ACHN (cell line): ENCODE data around the gene CEP19.
A peak's percentile ranks its signal among the peaks of the same experiment; 100 is the strongest.
"Not testable (repeated sequence)": the region's sequence is repeated elsewhere in the genome, so short reads cannot be mapped to it uniquely, and the experiment has no call there.

Source experiments
- DNase-seq: peaks from one replicate; pipeline ENCODE4 v3.0.0-alpha.2; 2015
- in situ Hi-C: cut with HindIII; loops from 2 replicates; pipeline ENCODE4 v1.10.0; 2017; ENCODE audit warnings: low sequenced_read_pairs, low pct_ligation_motif_present, low pct_unique_long_range_greater_than_20kb

CEP19 gene

DNA sequence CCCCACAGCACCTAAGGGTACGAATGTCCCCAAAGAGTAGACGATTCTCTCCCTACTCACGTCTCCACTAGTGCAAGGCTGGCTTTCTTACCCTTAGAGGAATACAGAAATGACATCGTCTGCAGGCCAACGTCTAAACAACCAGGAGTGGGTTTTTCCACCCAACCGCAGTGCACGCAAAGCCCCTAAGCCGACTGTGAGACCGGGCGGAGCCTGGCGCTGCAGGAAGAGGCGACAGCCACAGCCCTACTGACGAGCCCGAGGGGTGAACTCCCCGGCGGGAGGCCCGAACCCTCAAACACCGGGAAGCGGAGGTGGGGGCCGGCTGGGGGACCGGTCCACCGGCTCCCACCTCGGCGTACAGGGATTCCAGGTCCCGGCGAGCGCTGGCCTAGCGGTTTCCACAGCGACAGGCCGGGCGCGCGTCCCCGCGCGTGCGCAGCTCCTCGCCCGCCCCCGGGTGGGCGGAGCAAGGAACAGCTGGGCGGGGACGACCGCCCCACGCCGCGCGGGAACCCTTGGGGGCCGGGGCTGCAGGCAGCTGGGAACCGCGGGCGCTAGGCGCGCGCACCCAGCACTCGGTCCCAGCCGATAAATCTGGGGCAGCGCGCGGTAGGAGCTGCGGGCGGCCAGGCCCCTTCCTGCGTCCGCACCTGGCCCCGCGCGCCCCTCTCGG, at the start of gene CEP19, which contains the start of gene PIGX:
Gene CEP19, minus strand, starts transcription at position 413 of the 676 bp plus-strand sequence. CDS start 3,593 bp downstream, outside the sequence.
Gene PIGX, plus strand, starts transcription at position 540 of the 676 bp plus-strand sequence.
- peak; percentile 82 for DNase-seq
- in situ Hi-C loops = no loop called here

GRCh38 chr3:196757876-196758739, 46.1 kb upstream of the CEP19 start:
- peak; percentile 78 for DNase-seq
- in situ Hi-C loops = no loop called here

DNA sequence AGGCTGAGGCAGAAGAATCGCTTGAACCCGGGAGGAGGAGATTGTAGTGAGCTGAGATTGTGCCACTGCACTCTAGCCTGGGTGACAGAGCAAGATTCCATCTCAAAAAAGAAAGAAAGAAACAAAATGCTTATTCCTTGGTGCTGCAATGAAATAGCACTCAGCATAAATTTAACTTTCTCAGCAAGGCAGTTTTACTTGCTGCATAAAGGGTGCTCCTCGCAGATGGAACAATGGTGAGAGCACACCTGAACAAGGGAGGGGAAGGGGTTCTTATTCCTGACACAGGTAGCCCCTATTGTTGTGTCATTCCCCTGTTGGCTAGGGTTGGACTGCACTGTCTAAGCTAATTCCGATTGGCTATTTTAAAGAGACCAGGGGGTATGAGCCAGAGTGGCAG, 44.7 kb upstream of the CEP19 start:
- DNase-seq = no peak
- in situ Hi-C loops = no loop called here

- in situ Hi-C loops = no loop called here
- DNase-seq = no peak
Measured at GRCh38 chr3:196754091-196754981, 42.3 kb upstream of the CEP19 start.

DNA sequence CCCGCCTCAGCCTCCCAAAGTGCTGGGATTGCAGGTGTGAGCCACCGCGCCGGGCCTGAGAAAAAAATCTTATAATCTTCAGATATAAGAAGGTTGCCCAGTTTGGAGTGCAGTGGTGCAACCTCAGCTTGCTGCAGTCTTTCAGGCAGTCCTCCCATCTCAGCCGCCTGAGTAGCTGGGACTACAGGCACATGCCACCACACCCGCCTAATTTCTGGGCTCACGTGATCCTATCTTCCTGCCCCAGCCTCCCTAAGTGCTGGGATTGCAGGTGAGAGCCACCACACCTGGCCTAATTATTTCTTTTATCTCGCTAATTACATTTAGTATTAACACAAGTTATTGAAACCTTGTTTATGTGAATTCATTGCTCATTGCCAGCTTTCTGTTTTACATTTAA, 41.2 kb upstream of the CEP19 start:
- in situ Hi-C loops = no loop called here
- DNase-seq = no peak

DNA sequence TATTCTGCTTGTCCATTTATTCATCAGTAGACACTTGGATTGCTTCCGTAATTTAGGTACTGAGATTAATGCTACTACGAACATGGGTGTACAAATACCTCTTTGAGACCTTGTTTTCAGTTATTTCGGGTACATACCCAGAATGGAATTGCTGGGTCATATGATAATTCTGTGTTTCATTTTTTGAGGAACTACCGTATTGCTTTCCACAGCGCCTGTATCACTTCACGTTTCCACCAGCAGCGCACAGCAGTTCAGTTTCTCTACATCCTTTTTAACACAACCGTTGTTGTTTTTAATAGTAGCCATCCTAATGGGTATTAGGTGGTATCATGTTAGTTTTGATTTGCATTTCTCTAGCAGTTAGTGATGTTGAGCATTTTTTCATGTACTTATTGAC, 37.1 kb upstream of the CEP19 start:
- in situ Hi-C loops = no loop called here
- DNase-seq = no peak

GRCh38 chr3:196743569-196743968, 31.5 kb upstream of the CEP19 start:
- DNase-seq, in situ Hi-C loops: not testable (repeated sequence)

DNA sequence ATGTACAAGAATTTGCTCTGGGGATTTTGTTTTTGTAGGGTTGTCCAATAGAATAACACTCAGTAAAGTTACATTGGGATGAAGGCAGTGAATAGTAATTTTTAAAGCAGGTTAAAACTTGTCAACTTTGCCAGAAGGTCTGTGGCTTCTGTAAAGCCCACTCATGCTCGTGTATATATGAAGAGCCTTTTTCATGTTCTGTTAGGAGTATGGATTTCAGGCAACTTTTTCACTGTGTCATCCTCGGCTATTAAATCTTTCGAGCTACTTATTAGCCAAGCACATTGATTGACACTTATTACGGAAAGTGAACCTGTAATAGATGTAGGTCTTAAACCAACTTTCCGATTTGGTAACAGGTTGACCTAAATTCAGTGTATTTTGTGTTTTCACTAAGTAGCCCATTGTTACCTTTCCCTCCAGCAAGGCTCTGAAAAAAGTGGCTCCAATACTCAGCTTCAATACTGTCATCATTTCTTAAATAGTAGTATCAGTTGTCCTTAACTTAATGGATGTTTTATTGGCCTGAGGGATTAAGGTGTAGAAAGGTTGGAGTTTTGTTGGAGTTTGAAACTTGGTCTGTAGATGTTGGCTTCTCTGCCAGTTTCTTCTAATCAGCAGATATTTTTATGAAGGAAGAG, 29.3 kb upstream of the CEP19 start:
- in situ Hi-C loops = no loop called here
- DNase-seq = peak; percentile 27

DNA sequence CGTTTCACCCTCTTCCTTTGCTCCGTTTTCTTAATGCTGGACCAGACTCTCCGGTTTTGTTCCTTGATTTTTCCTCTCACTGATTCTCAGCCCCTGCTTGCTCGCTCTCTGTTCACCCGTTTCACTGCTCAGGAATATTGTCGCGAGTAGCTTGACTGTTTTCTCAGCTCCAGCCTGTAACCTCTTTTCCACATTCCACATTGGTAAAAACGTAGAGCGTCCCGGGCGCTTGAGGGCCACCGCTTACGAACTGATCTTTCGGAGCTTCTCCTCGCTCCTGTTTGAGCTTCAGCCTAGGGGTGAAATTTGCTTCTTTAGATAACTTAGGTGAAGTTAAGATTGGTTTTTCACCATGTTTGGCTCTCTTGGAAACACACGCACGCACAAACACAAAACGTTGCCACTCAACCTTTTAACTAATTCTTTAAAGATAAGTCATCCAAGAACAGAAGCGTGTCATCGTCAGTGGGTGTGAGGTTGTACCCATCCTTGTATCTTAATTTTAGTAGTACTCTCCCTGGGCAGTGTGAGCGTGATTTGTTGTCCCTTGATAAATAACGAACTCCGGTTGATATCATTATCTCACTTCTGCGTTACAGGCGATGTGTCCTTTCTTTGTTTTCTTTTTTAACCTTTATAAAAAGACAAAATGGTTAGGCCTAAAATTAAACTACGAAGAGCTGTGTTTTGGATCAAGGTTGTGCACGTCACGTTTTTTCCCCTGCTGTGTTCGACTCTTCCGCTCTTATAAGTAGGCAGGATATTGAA, 28.6 kb upstream of the CEP19 start:
- peak; percentile 63 for DNase-seq
- in situ Hi-C loops = no loop called here

DNA sequence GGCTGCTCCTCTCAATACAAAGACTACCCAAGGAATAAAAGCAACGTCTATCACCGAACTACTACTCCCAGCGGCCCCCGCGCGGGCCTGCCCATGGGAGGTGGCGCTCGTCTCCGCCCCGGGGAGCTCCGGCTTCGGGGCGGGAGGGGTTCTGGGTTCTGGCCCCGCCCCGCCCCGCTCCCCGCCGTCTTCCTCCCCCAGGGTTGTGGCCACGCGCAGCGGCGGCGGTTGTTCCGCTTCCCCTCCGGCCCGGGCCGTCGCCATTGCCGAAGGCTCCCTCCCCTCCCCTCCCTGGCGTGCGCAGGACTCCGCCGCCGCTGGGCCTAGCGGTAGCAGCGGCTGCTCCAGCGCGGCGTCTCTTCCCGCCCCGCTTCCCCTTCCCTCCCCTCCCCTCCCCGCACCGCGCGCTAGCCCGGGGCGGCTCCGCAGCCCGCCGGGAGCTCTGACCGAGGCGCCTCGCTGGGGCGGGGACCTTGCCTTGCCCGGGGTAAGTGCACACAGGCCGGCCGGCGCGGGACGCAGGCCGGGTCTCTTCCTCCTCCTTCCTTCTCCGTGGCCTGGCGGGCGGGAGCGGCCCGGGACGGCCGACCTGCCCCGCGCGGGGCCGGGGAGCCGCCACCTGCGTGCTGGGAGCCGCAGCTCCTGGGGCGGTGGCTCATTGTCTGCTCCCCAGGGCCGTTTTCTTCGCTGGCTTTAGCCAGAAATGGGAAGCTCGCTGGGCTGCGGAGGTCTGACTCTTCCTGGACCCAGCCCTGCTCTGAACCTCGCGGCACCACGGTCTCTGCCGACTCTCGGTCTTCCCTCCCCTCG, 27.8 kb upstream of the CEP19 start, which contains the start of gene PAK2:
Gene PAK2, plus strand, starts transcription at position 187 of the 810 bp plus-strand sequence. CDS start 42,790 bp downstream, outside the sequence.
- in situ Hi-C loops = no loop called here
- DNase-seq = peak; percentile 85

DNA sequence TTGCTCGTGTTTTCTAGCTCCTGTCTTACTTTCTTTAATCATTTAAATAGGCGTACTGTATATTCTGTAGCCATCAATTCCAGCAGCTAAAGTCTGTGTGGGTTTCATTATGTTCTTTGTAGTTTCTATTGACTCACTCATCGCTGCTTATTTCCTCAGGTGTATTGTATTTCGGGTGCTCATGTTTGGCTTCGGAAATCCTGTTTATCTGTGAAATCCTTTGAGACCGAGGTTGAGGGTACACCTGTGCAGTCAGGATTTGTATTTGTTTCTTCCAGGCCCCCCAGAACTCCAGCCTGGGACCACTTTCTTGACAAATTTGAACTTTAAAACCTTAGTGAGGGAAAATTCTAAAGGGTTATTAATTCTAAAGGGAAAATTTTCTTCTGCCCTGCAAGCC, 25.6 kb upstream of the CEP19 start:
- DNase-seq = no peak
- in situ Hi-C loops = no loop called here

- DNase-seq = no peak
- in situ Hi-C loops = no loop called here
Measured at GRCh38 chr3:196736670-196737374, 24.8 kb upstream of the CEP19 start.

DNA sequence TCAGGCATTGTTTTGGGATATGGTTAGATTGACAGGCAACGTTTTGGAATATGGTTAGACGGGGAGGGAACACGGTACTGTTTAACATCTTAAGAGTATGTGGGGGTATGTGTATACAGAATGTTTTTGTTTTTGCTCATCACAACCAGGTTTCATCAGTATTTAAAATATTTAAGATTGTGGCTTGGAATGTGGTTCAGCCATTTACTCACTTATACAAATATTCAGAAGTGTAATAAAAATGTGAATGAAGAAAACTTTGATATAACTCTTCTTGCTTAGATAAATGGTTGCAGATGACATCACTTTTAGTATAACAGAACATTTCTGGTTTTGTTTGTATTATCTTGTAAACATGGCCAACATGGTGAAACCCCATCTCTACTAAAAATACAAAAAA, 23.7 kb upstream of the CEP19 start:
- DNase-seq = no peak
- in situ Hi-C loops = no loop called here

GRCh38 chr3:196726788-196727675, 15.0 kb upstream of the CEP19 start:
- peak; percentile 9 for DNase-seq
- in situ Hi-C loops = no loop called here

DNA sequence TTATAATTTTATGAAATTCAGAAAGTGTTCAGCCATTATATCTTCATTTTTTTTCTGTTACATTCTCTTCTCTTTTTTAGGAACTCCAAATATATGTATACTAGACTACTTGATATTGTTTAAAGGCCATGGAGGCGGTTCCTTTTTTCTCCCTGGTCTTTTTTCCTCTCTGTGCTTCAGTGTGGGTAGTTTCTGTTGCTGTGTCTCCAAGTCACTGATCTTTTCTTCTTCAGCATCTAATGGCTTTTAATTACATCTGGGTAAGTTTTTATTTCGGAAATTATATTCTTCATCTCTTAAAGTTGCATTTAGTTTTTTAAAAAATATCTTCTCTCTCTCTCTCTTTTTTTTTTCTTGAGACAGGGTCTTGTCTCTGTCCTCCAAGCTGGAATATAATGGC, 9.0 kb upstream of the CEP19 start:
- no peak for DNase-seq
- in situ Hi-C loops = no loop called here
